HG03558 (cell line): ENCODE data around the gene MYL5.
"Not testable (repeated sequence)": the region's sequence is repeated elsewhere in the genome, so short reads cannot be mapped to it uniquely, and the experiment has no call there.

Source experiments
- ATAC-seq: cut with Tn5 transposase; IDR thresholded peaks from one replicate; pipeline ENCODE4 v1.9.1; 2021; ENCODE audit warnings: moderate number of reproducible peaks; ENCODE audit not compliant: unreplicated experiment; ENCODE audit errors: extremely low read depth

MYL5 gene

GRCh38 chr4:669806-670559, 4.4 kb upstream of the MYL5 start:
- not testable (repeated sequence) for ATAC-seq

- no peak for ATAC-seq
These were observed 2.6 kb upstream of the MYL5 start for GRCh38 chr4:671769-672168.

GRCh38 chr4:673349-674091, 822 bp upstream of the MYL5 start:
- ATAC-seq = no peak

GRCh38 chr4:675036-675882, 917 bp downstream of the MYL5 start:
- no peak for ATAC-seq

GRCh38 chr4:675980-676870, 1.9 kb downstream of the MYL5 start:
- ATAC-seq = no peak

GRCh38 chr4:676871-677235, 2.5 kb downstream of the MYL5 start:
- ATAC-seq = no peak

- no peak for ATAC-seq
These were observed 3.3 kb downstream of the MYL5 start for GRCh38 chr4:677431-678293.

GRCh38 chr4:678331-679103, 4.2 kb downstream of the MYL5 start:
- no peak for ATAC-seq

GRCh38 chr4:679104-679481, 4.8 kb downstream of the MYL5 start:
- no peak for ATAC-seq

- ATAC-seq = no peak
These were observed 5.3 kb downstream of the MYL5 start for GRCh38 chr4:679629-680028.

GRCh38 chr4:680091-680490, 5.7 kb downstream of the MYL5 start:
- ATAC-seq = no peak

GRCh38 chr4:680551-680927, 6.2 kb downstream of the MYL5 start:
- ATAC-seq = no peak

- no peak for ATAC-seq
These were observed 6.7 kb downstream of the MYL5 start for GRCh38 chr4:680928-681645.

GRCh38 chr4:681736-682451, 7.6 kb downstream of the MYL5 start:
- no peak for ATAC-seq

GRCh38 chr4:682490-683172, 8.3 kb downstream of the MYL5 start:
- ATAC-seq = no peak

- ATAC-seq = no peak
These were observed 9.0 kb downstream of the MYL5 start for GRCh38 chr4:683247-683897.
